Uterus (tissue), 2 donors: ENCODE results near the gene TMEM220.

Source experiments
- POLR2A ChIP-seq, 2 donors: fragments of 450-650 bp; IDR thresholded peaks; one replicate each; pipeline ENCODE4 v1.6.1; 2016; ENCODE audit warnings: antibody characterized with exemption in 2 of 2, mild to moderate bottlenecking in 1 of 2, moderate library complexity in 1 of 2
- TF ChIP-seq, protein P1 (sequence below), 4 experiments: fragments of 200-600 bp in 2 of 4; fragments of 450-650 bp in 2 of 4; sonication (generic) in 2 of 4; IDR thresholded peaks; one replicate each; pipeline ENCODE4 v1.5.1; 2016 to 2019; ENCODE audit warnings: antibody characterized with exemption in 4 of 4, mild to moderate bottlenecking in 2 of 4, moderate library complexity in 1 of 4

DNA sequence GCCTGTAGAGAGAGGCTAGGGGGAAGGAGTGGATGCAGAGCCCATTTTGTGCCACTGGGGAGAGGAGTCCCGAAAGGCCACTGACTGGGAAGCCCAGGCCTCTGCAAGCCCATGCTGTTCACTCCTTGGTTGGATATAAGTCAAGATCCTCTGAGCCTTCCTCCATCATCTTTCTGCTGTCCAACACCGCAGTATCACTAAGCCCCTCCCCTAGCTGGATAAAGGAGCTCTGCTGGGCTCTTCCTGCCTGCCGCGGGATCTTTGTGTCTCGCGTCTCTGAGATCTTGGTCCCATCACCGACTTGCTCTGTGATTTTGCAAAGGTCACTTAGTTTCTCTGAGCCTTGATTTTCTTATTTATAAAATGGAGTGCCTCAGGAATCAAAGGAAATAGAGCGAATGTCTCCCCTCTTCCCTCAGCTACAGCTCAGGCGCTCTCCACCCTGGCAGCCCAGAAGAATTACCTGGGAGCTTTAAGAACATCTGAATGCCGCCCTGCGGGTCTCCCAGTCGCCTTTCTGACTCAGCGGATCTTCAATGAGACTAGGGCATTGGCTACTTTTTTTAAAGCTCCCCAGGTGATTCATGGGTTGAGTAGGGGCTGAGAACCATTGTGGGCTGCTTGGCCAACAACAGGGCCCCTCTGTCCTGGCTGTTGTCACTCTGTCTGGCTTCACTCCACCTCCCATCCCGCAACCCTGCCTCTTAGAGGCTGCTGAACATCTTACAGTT is 25.2 kb upstream of the TMEM220 start:
- TF ChIP-seq, protein P1, sequence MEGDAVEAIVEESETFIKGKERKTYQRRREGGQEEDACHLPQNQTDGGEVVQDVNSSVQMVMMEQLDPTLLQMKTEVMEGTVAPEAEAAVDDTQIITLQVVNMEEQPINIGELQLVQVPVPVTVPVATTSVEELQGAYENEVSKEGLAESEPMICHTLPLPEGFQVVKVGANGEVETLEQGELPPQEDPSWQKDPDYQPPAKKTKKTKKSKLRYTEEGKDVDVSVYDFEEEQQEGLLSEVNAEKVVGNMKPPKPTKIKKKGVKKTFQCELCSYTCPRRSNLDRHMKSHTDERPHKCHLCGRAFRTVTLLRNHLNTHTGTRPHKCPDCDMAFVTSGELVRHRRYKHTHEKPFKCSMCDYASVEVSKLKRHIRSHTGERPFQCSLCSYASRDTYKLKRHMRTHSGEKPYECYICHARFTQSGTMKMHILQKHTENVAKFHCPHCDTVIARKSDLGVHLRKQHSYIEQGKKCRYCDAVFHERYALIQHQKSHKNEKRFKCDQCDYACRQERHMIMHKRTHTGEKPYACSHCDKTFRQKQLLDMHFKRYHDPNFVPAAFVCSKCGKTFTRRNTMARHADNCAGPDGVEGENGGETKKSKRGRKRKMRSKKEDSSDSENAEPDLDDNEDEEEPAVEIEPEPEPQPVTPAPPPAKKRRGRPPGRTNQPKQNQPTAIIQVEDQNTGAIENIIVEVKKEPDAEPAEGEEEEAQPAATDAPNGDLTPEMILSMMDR (IDR thresholded peaks at IDR 0.05): no peak
- TF ChIP-seq POLR2A (IDR thresholded peaks at IDR 0.05): no peak
